Measurements from ENCODE around the gene MRPS33.

- TF ChIP-seq CTCF (IDR thresholded peaks at IDR 0.05; ENCODE audit: insufficient read depth, low read length) = no peak
- TF ChIP-seq POLR2AphosphoS5 (IDR thresholded peaks at IDR 0.05; ENCODE audit: low read depth) = no peak
- TF ChIP-seq REST (IDR thresholded peaks at IDR 0.05; ENCODE audit: insufficient replicate concordance, low read depth) = no peak
- no peak for TF ChIP-seq GABPA (IDR thresholded peaks at IDR 0.05; ENCODE audit: low read depth)
- no peak for TF ChIP-seq SPI1 (IDR thresholded peaks at IDR 0.05; ENCODE audit: borderline replicate concordance, low read depth)
Observed at GRCh38 chr7:141017555-141017954, 2.8 kb upstream of the MRPS33 start.

Data from HL-60 (cell line).